ENCODE data around the gene LETM1.

LETM1 gene

DNA sequence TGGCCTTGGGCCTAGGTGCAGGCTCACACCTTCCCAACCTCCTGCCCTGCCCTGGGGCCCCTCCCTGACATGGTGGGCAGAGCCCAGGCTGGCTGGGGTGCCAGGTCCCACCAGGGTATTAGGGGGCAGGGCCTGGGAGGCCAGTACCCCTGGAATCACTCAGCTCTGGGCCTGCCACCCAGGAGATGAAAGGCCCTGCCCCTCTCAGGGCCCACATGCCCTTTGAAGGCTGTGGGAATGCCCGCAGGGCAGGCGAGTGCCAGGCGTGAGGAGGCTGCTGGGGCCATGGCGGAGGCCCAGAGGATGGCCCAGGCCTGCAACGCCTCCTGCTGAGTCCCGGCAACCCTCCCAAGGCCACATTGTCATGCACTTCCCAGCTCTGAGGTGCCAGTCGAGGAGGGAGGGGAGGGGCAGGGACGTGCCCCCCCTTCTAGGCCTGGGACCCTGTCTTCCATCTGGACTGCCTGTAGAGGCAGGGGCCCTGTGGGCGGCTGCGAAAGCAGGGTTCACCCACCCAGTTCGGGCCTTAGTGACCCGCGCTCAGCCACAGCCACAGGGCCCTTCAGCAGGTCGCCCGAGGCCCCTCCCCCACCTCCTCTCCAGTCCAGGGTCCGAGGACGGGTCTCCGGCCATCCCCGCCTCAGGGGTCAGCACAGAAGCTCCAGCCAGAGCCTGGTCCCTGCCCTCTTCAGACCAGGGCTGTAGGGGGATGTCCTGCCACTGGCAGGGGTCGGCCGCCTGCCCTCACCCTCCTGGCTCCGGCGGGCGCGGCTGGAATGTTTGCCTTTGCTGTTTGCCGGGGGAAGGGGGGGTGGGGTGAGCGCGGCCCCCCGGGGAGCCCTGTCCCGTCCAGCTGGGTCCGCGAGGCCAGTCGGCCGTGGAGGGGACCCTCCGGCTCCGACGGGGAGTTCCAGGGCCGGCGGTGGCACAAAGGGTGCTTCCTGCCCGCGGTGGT lies 89.6 kb downstream of the LETM1 start:
- in situ Hi-C loops (cut with MboI; ENCODE audit: low sequenced_read_pairs): no loop called here

DNA sequence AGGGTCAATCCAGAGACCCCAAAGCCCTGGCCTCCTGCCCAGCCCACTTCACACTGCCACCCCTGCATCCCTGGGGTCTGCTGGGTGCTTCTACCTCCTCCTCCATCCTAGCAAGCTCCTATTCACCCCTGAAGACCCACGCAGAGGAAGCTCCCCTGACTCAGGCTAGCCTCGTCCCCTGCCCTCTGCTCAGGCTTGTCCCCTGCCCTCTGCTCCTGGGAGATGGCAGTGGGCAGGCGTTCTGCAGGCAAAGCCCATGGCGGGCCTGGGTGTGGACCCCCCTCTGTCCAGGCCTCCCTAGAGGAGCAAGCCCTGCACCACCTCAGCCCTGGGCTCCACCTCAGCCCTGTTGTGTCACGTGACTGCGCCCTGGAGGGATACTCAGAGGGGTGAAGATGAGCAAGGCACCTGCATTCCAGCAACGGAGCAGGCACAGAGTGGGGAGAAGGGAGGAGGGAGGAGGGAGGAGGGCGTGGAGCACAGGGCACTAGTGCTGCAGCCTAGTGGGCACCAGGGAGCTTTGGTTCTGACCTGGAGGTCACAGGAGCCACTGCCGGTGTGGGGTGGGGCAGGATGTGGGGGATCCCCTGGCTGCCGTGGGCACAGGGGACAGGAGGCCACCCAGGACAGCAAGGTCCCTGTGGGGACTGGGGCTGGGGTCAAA lies 90.4 kb downstream of the LETM1 start:
- in situ Hi-C loops (cut with MboI; ENCODE audit: low sequenced_read_pairs): no loop called here

DNA sequence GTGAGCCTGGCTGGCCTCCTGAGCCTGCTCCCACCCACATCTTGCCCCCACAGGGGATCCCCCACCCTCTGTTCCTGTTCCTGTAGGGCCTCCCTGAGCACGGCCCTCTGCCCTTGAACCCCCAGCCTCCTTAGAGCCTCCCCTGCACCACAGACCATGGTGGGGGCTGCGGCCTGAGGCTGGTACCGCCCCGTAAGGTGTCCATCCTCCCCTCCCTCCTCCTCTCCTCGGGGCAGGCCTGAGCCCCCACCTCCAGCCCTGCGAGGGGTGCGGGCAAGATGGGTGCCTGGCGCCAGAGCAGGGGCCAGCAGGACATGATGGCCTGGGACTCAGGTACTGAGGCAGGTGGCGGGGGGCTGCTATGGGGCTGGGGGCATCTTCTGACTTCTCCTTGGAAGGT lies 91.3 kb downstream of the LETM1 start:
- in situ Hi-C loops (cut with MboI; ENCODE audit: low sequenced_read_pairs): no loop called here

DNA sequence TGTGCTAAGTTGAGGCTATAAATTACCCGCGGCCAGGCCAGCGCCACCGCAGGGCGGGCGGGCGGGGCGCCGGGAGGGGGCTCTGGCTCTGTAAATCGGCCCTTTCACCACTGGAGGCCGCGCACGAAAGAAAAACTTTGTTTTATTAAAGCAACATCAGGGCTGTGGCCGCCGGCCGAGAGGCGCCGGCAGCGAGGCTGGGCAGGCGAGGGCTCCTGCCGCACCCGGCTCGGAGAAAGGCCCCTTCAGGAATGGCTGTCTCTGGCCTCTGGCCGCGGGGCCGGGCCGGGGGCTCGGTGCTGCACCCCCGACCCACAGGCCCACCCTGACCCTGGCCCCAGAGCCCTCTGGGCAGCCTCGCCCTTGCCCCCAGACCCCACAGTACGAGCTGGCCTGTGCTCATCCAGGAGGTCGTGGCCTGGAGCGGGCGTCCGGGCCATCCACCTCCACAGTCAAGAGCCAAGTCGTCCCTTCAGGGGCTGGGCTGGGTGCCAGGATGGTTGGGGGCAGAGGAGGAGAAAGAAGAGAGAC lies 92.3 kb downstream of the LETM1 start:
- in situ Hi-C loops (cut with MboI; ENCODE audit: low sequenced_read_pairs): no loop called here

DNA sequence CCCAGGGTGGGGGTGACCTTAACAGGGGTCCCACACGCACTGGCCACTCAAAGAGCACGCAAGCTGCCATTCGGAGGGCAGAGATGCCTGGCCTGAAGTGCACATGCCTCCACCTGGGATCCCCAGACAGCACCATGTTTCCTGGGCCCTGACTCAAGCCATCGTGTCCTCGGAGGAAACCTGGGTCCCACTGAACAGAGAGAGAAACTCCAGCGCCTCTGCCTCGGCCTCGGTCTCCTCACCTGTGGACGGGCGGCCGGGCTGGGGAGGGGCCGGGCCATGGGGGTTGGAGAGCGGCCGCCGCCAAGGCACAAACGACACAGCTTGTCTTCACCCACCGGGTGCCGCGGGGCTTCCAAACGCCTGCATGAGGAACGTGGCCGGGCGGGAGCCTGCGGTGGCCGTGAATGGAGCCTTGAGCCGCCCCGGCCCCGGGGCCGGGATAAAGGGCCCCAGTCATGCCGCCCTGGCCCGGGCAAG lies 92.8 kb downstream of the LETM1 start:
- in situ Hi-C loops (cut with MboI; ENCODE audit: low sequenced_read_pairs): no loop called here

DNA sequence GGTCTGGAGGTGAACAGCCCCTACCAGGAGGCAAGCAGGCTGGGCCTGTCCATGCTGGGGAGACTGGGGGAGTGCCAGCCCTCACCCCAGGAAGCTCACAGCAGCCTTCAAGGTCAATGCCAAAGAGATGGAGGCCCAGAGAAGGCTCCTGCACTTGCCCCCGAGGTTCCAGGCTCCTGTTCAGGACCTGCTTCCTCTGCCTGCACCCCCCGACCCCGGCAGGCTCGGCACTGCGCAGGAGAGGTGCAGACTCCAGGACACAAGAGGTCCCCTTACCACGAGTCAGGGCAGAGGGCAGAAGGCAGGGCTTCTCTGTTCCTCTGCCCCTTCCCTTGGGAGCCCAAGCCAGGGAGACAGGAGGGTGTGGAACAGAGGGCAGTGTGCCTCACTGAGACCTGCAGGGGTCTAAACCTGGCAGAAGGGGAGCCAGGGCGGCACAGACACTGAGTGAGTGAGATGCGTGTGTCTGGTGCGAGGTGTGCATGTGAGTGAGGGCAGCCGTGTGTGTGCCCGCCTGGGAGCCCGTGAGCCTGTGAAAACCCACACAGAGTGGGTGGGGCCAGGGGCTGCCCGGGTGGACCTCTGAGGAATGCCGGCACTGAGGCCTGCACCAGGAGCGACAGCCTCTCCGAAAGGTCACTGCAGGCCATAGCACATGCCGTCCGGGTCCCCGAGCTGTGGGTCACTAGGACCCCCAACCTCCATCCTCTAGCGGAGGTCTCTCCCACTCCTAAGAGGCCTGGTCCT lies 93.5 kb downstream of the LETM1 start:
- in situ Hi-C loops (cut with MboI; ENCODE audit: low sequenced_read_pairs): no loop called here

All from hTERT RPE-1 (cell line).